ENCODE data around the gene VAV2. TPM values are rescaled to one million over a fixed set of nuclear protein-coding genes. Genes with fewer than 3 reads are reported as not detected.

VAV2 gene
- total RNA-seq, 1 experiment from 2014 or later: 28.0 TPM

GRCh38 chr9:133804199-133804598, 187.9 kb downstream of the VAV2 start:
- peaks cover 5% of the 10 kb centered on the region for H3K36me3 ChIP-seq
- DNase-seq: no peak
- H3K4me3 ChIP-seq: no peak overlapping the region
- no peak overlapping the region for H3K27ac ChIP-seq
- no peaks in the 10 kb centered on the region for H3K9me3 ChIP-seq (replicated peaks)
- no peaks in the 10 kb centered on the region for H3K27me3 ChIP-seq
- no peaks in the 10 kb centered on the region for H3K4me1 ChIP-seq

- H3K27me3 ChIP-seq: no peaks in the 10 kb centered on the region
- H3K9me3 ChIP-seq (replicated peaks): no peaks in the 10 kb centered on the region
- no peak overlapping the region for H3K4me3 ChIP-seq
- no peaks in the 10 kb centered on the region for H3K4me1 ChIP-seq
- H3K36me3 ChIP-seq: peaks cover 5% of the 10 kb centered on the region
- no peak overlapping the region for H3K27ac ChIP-seq
- DNase-seq: no peak
These were observed 188.4 kb downstream of the VAV2 start for GRCh38 chr9:133803745-133804144.

GRCh38 chr9:133803028-133803585, 189.0 kb downstream of the VAV2 start:
- Histone ChIP-seq H3K27ac (no peak overlapping the region), H3K36me3 (peaks cover 5% of the 10 kb centered on the region), H3K4me1 (no peaks in the 10 kb centered on the region), H3K9me3 (replicated peaks) (no peaks in the 10 kb centered on the region), H3K27me3 (no peaks in the 10 kb centered on the region), H3K4me3 (no peak overlapping the region)
- DNase-seq: peak in 1 of 2 experiments; percentile 35

- DNase-seq: no peak
- Histone ChIP-seq H3K9me3 (replicated peaks) (no peaks in the 10 kb centered on the region), H3K4me1 (no peaks in the 10 kb centered on the region), H3K27ac (no peak overlapping the region), H3K27me3 (no peaks in the 10 kb centered on the region), H3K4me3 (no peak overlapping the region), H3K36me3 (peaks cover 3% of the 10 kb centered on the region)
These were observed 190.4 kb downstream of the VAV2 start for GRCh38 chr9:133801739-133802138.

GRCh38 chr9:133800266-133800665, 191.9 kb downstream of the VAV2 start:
- Histone ChIP-seq H3K27ac (no peak overlapping the region), H3K36me3 (peaks cover 4% of the 10 kb centered on the region; the same call in 1 of the 2 replicates), H3K27me3 (no peaks in the 10 kb centered on the region), H3K9me3 (replicated peaks) (no peaks in the 10 kb centered on the region), H3K4me3 (no peak overlapping the region), H3K4me1 (no peaks in the 10 kb centered on the region)
- no peak for DNase-seq

GRCh38 chr9:133799716-133800115, 192.4 kb downstream of the VAV2 start:
- Histone ChIP-seq H3K4me3 (no peak overlapping the region), H3K27me3 (no peaks in the 10 kb centered on the region), H3K4me1 (no peaks in the 10 kb centered on the region), H3K36me3 (peaks cover 6% of the 10 kb centered on the region; the same call in 1 of the 2 replicates), H3K9me3 (replicated peaks) (no peaks in the 10 kb centered on the region), H3K27ac (no peak overlapping the region)
- DNase-seq: no peak

- H3K27me3 ChIP-seq: no peaks in the 10 kb centered on the region
- peaks cover 9% of the 10 kb centered on the region; the same call in 1 of the 2 replicates for H3K36me3 ChIP-seq
- H3K4me1 ChIP-seq: no peaks in the 10 kb centered on the region
- H3K27ac ChIP-seq: no peak overlapping the region
- no peak for DNase-seq
- no peaks in the 10 kb centered on the region for H3K9me3 ChIP-seq (replicated peaks)
- H3K4me3 ChIP-seq: no peak overlapping the region
These were observed 193.0 kb downstream of the VAV2 start for GRCh38 chr9:133799106-133799505.

GRCh38 chr9:133798160-133798559, 194.0 kb downstream of the VAV2 start:
- Histone ChIP-seq H3K36me3 (peaks cover 9% of the 10 kb centered on the region; the same call in 1 of the 2 replicates), H3K4me3 (no peak overlapping the region), H3K4me1 (0 out of 2 replicates have a peak, but pooled peaks cover 2% of the 10 kb centered on the region)

GRCh38 chr9:133797406-133798105, 194.6 kb downstream of the VAV2 start:
- Histone ChIP-seq H3K4me1 (peaks cover 2% of the 10 kb centered on the region; the same call in 1 of the 2 replicates), H3K4me3 (no peak overlapping the region), H3K27ac (no peak overlapping the region), H3K36me3 (peaks cover 9% of the 10 kb centered on the region; the same call in 1 of the 2 replicates), H3K9me3 (replicated peaks) (no peaks in the 10 kb centered on the region), H3K27me3 (no peaks in the 10 kb centered on the region)
- DNase-seq: no peak

More at GRCh38 chr9:133798160-133798559, 194.0 kb downstream of the VAV2 start:
- H3K27ac ChIP-seq: no peak overlapping the region
- no peak for DNase-seq
- no peaks in the 10 kb centered on the region for H3K9me3 ChIP-seq (replicated peaks)
- no peaks in the 10 kb centered on the region for H3K27me3 ChIP-seq

- Histone ChIP-seq H3K27me3 (no peaks in the 10 kb centered on the region), H3K27ac (no peak overlapping the region), H3K4me1 (peaks cover 2% of the 10 kb centered on the region; the same call in 1 of the 2 replicates), H3K4me3 (no peak overlapping the region), H3K36me3 (peaks cover 17% of the 10 kb centered on the region), H3K9me3 (replicated peaks) (no peaks in the 10 kb centered on the region)
- no peak for DNase-seq
These were observed 195.6 kb downstream of the VAV2 start for GRCh38 chr9:133796562-133796961.

- DNase-seq: no peak
- no peaks in the 10 kb centered on the region for H3K27me3 ChIP-seq
- peaks cover 2% of the 10 kb centered on the region; the same call in 1 of the 2 replicates for H3K4me1 ChIP-seq
- peaks cover 18% of the 10 kb centered on the region for H3K36me3 ChIP-seq
- H3K27ac ChIP-seq: no peak overlapping the region
- H3K4me3 ChIP-seq: no peak overlapping the region
- H3K9me3 ChIP-seq (replicated peaks): no peaks in the 10 kb centered on the region
These were observed 197.1 kb downstream of the VAV2 start for GRCh38 chr9:133795049-133795448.

- H3K36me3 ChIP-seq: peaks cover 18% of the 10 kb centered on the region
- H3K4me1 ChIP-seq: peaks cover 2% of the 10 kb centered on the region; the same call in 1 of the 2 replicates
- no peaks in the 10 kb centered on the region for H3K27me3 ChIP-seq
- H3K4me3 ChIP-seq: no peak overlapping the region
- no peak overlapping the region for H3K27ac ChIP-seq
- H3K9me3 ChIP-seq (replicated peaks): no peaks in the 10 kb centered on the region
- peak in 1 of 2 experiments; percentile 44 for DNase-seq
These were observed 197.9 kb downstream of the VAV2 start for GRCh38 chr9:133794016-133794760.

- peaks cover 2% of the 10 kb centered on the region; the same call in 1 of the 2 replicates for H3K4me1 ChIP-seq
- no peaks in the 10 kb centered on the region for H3K27me3 ChIP-seq
- no peak overlapping the region for H3K27ac ChIP-seq
- peaks cover 20% of the 10 kb centered on the region for H3K36me3 ChIP-seq
- no peaks in the 10 kb centered on the region for H3K9me3 ChIP-seq (replicated peaks)
- no peak for DNase-seq
- no peak overlapping the region for H3K4me3 ChIP-seq
These were observed 198.7 kb downstream of the VAV2 start for GRCh38 chr9:133793471-133793870.

GRCh38 chr9:133792721-133793470, 199.2 kb downstream of the VAV2 start:
- DNase-seq: peak; percentile 80 to 85
- H3K4me1 ChIP-seq: peaks cover 2% of the 10 kb centered on the region; the same call in 1 of the 2 replicates
- peaks cover 20% of the 10 kb centered on the region for H3K36me3 ChIP-seq
- H3K27me3 ChIP-seq: no peaks in the 10 kb centered on the region
- H3K4me3 ChIP-seq: no peak overlapping the region
- no peak overlapping the region for H3K27ac ChIP-seq
- no peaks in the 10 kb centered on the region for H3K9me3 ChIP-seq (replicated peaks)

Data from SJCRH30 (cell line).